ENCODE results near the gene FOXO4. TPM values are rescaled to one million over a fixed set of nuclear protein-coding genes. Genes with fewer than 3 reads are reported as not detected.
A peak's percentile ranks its signal among the peaks of the same experiment; 100 is the strongest.

The FOXO4 gene
- total RNA-seq, 1 experiment from 2014 or later = 6.7 TPM

- in situ Hi-C loops (cut with HindIII; ENCODE audit: low pct_unique_long_range_greater_than_20kb, low sequenced_read_pairs) = no loop called here
- no peak for DNase-seq (ENCODE audit: low read depth, low spot score)
Measured at GRCh38 chrX:71095981-71096759, 519 bp downstream of the FOXO4 start.

GRCh38 chrX:71096760-71097032, 1.0 kb downstream of the FOXO4 start:
- in situ Hi-C loops (cut with HindIII; ENCODE audit: low pct_unique_long_range_greater_than_20kb, low sequenced_read_pairs) = no loop called here
- no peak for DNase-seq (ENCODE audit: low read depth, low spot score)

DNA sequence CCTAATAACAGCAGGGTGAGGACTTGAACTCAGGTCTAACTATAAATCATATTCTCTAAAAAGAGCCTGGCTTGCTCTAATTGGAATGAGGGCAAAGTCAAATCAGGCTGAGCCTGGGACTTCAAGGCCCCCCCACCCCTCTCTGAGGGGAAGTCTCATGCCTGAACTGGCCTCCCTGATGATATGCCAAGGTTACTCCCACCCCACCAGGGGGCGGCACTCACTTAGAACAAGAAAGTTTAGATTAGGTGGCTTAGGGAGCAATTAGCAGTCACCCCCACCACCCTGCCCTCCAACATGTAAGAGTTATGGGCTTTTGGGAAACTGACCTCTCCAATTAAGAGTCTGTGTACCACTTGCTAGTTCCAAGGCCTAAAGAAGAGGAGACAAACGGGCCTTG, 2.7 kb downstream of the FOXO4 start:
- peak; percentile 70 for DNase-seq (ENCODE audit: low read depth, low spot score)
- in situ Hi-C loops (cut with HindIII; ENCODE audit: low pct_unique_long_range_greater_than_20kb, low sequenced_read_pairs) = no loop called here

GRCh38 chrX:71098951-71099506, 3.4 kb downstream of the FOXO4 start:
- in situ Hi-C loops (cut with HindIII; ENCODE audit: low pct_unique_long_range_greater_than_20kb, low sequenced_read_pairs) = no loop called here
- DNase-seq (ENCODE audit: low read depth, low spot score) = no peak

DNA sequence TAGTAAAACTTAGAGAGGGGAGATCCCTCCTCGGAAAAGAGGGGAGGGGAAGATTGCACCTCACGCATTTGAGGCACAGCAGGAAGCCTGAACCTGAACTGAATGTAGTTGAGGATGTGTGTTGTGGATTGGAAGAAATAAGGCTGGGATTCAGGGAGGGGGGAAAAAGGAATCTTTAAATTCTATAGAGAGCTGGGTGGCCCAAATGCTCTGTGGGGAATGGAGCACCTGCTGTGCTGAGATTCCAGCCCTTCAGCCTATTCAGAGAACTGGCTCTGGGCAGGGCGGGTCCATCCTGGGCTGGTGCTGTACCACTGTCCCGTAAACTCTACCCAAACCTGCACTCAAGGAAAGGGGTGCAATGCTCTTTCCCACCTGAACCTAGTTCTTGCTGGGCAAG, 4.1 kb downstream of the FOXO4 start:
- DNase-seq (ENCODE audit: low read depth, low spot score) = no peak
- in situ Hi-C loops (cut with HindIII; ENCODE audit: low pct_unique_long_range_greater_than_20kb, low sequenced_read_pairs) = no loop called here

DNA sequence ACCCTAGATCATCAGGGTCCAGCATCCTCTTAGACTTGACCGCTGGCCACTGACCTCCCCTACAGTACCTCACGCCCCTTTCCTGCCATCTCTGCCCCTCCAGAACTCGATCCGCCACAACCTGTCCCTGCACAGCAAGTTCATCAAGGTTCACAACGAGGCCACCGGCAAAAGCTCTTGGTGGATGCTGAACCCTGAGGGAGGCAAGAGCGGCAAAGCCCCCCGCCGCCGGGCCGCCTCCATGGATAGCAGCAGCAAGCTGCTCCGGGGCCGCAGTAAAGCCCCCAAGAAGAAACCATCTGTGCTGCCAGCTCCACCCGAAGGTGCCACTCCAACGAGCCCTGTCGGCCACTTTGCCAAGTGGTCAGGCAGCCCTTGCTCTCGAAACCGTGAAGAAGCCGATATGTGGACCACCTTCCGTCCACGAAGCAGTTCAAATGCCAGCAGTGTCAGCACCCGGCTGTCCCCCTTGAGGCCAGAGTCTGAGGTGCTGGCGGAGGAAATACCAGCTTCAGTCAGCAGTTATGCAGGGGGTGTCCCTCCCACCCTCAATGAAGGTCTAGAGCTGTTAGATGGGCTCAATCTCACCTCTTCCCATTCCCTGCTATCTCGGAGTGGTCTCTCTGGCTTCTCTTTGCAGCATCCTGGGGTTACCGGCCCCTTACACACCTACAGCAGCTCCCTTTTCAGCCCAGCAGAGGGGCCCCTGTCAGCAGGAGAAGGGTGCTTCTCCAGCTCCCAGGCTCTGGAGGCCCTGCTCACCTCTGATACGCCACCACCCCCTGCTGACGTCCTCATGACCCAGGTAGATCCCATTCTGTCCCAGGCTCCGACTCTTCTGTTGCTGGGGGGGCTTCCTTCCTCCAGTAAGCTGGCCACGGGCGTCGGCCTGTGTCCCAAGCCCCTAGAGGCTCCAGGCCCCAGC, 5.2 kb downstream of the FOXO4 start:
- DNase-seq (ENCODE audit: low read depth, low spot score) = no peak
- in situ Hi-C loops (cut with HindIII; ENCODE audit: low pct_unique_long_range_greater_than_20kb, low sequenced_read_pairs) = no loop called here

GRCh38 chrX:71102292-71102691, 6.6 kb downstream of the FOXO4 start:
- in situ Hi-C loops (cut with HindIII; ENCODE audit: low pct_unique_long_range_greater_than_20kb, low sequenced_read_pairs) = no loop called here
- no peak for DNase-seq (ENCODE audit: low read depth, low spot score)

DNA sequence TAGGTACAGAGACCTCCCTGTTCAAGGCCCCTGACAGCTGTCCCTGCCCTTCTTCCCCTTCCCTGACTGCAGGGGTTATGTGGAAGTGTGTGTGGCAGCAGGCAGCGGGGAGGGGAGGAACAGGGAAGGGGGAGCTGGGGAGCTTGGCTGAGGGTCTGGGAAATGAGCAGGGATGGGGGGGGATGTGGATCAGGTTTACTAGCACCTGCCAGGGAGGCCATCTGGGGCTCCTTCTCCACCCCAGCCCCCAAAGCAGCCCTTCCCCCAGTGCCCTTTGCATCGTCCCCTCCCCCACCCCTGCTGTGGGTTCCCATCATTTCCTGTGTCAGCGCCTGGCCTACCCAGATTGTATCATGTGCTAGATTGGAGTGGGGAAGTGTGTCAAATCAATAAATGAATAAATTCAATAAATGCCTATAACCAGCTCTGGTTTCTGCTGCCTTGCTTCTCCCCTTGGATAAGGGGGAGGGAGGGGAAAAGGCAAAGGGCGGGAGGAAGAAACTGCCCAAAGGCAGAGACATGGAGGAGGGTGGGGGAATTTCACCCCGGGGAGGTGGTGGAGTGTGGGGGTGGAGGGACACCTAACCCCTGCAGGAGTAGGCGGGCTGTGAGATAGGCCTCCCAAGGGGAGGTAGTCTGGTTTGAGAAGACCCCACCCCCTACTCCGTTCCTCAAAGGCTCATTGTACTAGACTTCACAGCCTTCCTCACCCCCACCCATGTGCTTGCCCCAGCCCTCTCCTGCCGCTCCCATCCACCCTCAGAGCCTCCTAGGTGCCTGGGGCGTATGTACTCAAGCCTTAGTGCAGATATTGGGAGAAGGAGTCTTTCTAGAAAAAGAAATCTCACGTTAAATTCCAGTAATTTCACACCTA, 7.7 kb downstream of the FOXO4 start:
- peak; percentile 86 for DNase-seq (ENCODE audit: low read depth, low spot score)
- in situ Hi-C loops (cut with HindIII; ENCODE audit: low pct_unique_long_range_greater_than_20kb, low sequenced_read_pairs) = no loop called here

- in situ Hi-C loops (cut with HindIII; ENCODE audit: low pct_unique_long_range_greater_than_20kb, low sequenced_read_pairs) = no loop called here
- no peak for DNase-seq (ENCODE audit: low read depth, low spot score)
Measured at GRCh38 chrX:71105628-71106027, 10.0 kb downstream of the FOXO4 start.

DNA sequence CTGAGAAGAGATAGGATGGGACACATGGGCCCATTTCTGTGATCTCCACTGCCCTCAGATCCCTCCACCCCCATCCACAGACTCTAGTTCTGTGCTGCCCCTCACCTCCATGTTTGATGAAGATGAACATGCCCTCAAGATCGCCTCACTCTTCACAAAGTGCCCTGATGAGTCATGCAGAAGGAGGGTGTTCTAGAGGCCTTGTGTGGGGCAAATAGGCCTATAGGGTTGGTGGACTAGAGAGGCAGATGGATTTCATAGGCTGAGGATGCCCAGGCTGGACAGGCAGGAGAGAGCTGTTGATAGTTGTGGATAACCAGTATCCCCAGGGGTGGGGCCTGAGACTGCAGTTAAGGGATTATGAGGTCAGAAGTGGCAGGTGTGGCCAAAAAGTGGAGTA, 10.8 kb downstream of the FOXO4 start, which contains the start of gene CXorf65:
TSS of gene CXorf65 (minus strand) at position 314 of the 400 bp plus-strand sequence. CDS start at position 130, 184 bp downstream.
- DNase-seq (ENCODE audit: low read depth, low spot score) = no peak
- in situ Hi-C loops (cut with HindIII; ENCODE audit: low pct_unique_long_range_greater_than_20kb, low sequenced_read_pairs) = no loop called here

- no peak for DNase-seq (ENCODE audit: low read depth, low spot score)
- in situ Hi-C loops (cut with HindIII; ENCODE audit: low pct_unique_long_range_greater_than_20kb, low sequenced_read_pairs) = no loop called here
Measured at GRCh38 chrX:71107245-71107644, 11.6 kb downstream of the FOXO4 start.

DNA sequence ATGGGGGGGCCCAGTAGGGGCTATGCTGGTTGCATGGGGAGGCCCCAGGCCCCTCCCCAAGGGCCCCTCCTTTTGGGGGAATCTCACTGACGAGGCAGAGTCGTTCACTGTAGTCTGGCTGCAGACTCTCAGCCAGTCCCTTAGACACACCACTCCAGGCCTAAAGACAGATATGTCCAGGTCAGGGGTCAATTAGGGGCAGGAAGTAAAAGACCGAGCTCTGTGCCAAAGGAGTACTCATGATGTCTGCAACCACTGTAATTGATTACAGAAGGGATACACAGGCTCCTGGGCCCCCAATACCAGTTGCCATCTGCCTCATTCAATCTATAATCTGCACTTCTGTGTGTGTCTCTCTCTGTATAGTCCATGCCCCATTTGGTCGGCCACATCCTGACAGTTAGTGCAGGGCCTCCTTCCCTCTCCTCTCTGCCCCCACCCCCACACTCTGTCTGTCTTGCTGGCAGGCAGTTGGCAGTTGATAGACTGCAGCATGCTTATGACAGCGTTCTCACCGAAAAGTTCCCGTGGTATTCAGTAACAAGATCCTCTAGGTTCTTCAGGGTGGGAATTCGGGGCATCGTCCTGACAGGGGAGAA, 12.2 kb downstream of the FOXO4 start:
- DNase-seq (ENCODE audit: low read depth, low spot score) = no peak
- in situ Hi-C loops (cut with HindIII; ENCODE audit: low pct_unique_long_range_greater_than_20kb, low sequenced_read_pairs) = no loop called here

- in situ Hi-C loops (cut with HindIII; ENCODE audit: low pct_unique_long_range_greater_than_20kb, low sequenced_read_pairs) = no loop called here
- DNase-seq (ENCODE audit: low read depth, low spot score) = no peak
Measured at GRCh38 chrX:71109051-71109450, 13.4 kb downstream of the FOXO4 start.

- DNase-seq (ENCODE audit: low read depth, low spot score) = no peak
- in situ Hi-C loops (cut with HindIII; ENCODE audit: low pct_unique_long_range_greater_than_20kb, low sequenced_read_pairs) = no loop called here
Measured at GRCh38 chrX:71111141-71111843, 15.6 kb downstream of the FOXO4 start, which contains the start of gene IL2RG. TSS of gene IL2RG (minus strand) at chrX:71111577. CDS start at chrX:71111539, 38 bp downstream.

GRCh38 chrX:71111921-71112431, 16.3 kb downstream of the FOXO4 start:
- DNase-seq (ENCODE audit: low read depth, low spot score) = no peak
- in situ Hi-C loops (cut with HindIII; ENCODE audit: low pct_unique_long_range_greater_than_20kb, low sequenced_read_pairs) = no loop called here

GRCh38 chrX:71117358-71117757, 21.7 kb downstream of the FOXO4 start:
- in situ Hi-C loops (cut with HindIII; ENCODE audit: low pct_unique_long_range_greater_than_20kb, low sequenced_read_pairs) = no loop called here
- DNase-seq (ENCODE audit: low read depth, low spot score) = no peak

All from SK-MEL-5 (cell line).